Fibroblast of mammary gland (primary cell): Measurements from ENCODE around the gene DNM3.

Experiments
- DNase-seq: peaks from one replicate; pipeline ENCODE4 v3.0.0-alpha.2; 2010; ENCODE audit warnings: low read depth
- H3K4me3 ChIP-seq: 2 replicates; pipeline ENCODE4 v1.5.1; 2011; ENCODE audit warnings: low read depth, mild to moderate bottlenecking, low read length, moderate library complexity; ENCODE audit not compliant: control insufficient read depth
- TF ChIP-seq, protein P1 (sequence below): conservative IDR thresholded peaks from 2 replicates; pipeline ENCODE4 v1.5.1; 2011; ENCODE audit warnings: low read depth, low read length, inconsistent platforms; ENCODE audit not compliant: control insufficient read depth, insufficient read depth

The DNM3 gene

DNA sequence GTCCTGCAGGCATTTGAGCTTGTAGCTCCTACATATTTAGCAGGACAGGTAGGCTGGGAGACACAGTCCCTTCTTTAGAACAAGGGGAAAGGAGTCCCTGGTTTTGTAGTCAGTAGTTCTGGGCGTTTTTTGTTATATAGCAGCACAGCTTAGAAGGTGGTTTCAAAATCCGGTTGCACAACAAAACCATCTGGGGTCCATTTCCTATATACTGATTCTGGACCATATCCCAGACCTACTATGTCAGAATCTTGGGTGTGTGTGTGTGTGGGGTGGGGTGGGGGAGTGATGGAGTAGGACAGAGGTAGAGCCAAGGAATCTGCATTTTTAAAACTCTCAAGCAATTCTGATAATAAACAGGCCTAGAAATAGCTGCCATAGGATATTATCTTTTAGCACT lies 38.3 kb upstream of the DNM3 start:
- no peak overlapping the region for H3K4me3 ChIP-seq
- peak; percentile 92 for DNase-seq
- TF ChIP-seq, protein P1, sequence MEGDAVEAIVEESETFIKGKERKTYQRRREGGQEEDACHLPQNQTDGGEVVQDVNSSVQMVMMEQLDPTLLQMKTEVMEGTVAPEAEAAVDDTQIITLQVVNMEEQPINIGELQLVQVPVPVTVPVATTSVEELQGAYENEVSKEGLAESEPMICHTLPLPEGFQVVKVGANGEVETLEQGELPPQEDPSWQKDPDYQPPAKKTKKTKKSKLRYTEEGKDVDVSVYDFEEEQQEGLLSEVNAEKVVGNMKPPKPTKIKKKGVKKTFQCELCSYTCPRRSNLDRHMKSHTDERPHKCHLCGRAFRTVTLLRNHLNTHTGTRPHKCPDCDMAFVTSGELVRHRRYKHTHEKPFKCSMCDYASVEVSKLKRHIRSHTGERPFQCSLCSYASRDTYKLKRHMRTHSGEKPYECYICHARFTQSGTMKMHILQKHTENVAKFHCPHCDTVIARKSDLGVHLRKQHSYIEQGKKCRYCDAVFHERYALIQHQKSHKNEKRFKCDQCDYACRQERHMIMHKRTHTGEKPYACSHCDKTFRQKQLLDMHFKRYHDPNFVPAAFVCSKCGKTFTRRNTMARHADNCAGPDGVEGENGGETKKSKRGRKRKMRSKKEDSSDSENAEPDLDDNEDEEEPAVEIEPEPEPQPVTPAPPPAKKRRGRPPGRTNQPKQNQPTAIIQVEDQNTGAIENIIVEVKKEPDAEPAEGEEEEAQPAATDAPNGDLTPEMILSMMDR = no peak

DNA sequence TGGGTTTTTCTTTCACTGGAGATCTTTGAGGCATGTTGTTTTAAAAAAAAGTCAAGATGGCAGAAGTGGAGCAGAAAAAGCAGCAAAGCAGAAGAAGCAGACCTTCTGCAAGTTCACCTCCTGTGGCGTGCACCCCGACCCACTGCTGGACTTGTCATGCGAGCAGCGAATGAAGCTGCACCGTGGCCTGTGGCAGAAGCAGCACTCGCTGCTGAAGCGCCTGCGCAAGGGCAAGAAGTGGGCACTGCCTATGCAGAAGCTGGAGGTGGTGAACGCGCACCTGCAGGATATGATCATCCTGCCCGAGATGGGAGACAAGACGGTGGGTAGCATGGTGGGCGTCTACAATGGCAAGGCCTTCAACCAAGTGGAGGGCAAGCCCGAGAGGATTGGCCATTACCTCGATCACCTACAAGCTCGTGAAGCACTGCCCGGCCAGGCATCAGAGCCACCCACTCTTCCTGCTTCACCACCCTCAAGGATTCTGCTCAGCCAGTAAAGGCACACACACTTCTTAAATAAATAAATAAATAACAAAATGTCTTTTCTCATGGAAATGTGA lies 37.8 kb upstream of the DNM3 start:
- DNase-seq = no peak
- TF ChIP-seq, protein P1 = no peak
- no peak overlapping the region for H3K4me3 ChIP-seq

DNA sequence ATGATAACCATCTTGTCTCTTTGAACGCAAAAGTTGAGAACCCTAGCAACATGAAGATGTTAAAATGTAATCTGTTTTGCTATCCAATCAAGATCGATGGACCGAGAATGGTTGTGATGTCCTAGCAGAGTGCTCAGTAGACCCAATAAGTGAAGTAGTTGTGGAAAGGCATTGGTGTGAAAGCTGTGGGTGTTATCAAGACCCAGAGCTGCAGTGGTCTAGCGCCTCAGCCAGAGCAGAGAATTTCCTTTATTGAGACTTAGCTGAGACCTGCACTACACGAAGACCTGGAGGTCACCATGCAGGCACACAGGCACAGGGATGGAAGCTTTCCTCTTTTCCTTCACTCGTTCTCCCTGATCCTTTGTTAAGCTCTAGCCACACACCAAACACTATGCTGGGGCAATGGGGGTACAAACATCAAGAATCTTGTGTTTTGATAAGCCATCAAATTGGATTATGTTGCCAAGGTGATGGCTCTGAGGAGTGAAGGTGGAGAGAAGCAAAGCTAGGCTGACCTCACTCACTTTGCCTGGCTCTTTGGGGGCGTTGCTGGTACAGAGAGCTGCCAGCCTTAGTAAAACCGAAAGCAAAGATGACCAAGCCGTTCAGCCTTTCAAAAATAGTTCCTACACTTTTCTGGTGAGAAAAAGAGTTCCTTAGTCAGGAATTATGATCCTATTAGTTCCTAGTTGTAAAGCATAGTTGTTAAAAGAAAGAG lies 35.7 kb upstream of the DNM3 start:
- TF ChIP-seq, protein P1 = no peak
- H3K4me3 ChIP-seq = no peak overlapping the region
- DNase-seq = no peak

DNA sequence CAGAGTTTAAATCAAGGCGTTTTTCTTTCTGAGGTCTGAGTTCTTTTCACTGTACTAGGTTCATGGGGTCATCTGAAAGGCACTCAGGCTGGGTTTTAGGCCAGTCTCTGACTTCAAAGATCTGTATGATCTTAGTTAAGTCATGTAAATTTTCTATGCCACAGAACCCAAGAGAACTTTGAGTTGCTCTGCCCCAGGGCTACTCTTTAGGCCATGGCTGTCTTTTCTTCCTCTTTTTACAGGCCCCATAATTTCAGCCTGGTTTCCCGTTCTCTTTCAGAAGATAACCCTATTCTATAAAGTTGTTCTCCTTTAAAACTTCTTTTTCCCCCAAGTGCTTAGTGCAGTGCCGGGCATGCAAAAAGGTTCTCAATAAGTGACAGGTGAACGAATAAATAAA lies 33.7 kb upstream of the DNM3 start:
- TF ChIP-seq, protein P1 = no peak
- no peak for DNase-seq
- H3K4me3 ChIP-seq = no peak overlapping the region

DNA sequence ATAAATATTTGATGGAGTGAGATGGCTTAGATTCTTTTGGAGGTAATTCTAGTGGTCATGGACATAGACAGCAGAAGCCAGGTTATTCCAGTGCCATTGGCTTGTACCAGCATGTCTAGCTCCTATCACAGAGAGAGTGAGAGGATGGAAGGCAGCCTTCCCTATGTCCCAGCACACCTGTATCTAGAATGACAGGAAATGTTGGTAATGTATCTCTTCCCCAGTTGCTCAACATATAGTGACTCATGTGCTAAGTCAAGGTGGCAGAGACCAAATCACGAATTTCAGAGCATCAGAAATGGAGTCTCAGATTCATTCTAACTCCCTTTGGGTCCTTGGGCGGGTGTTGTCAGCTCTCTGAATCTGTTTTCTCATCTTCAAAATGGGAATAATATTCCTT lies 31.5 kb upstream of the DNM3 start:
- no peak for DNase-seq
- H3K4me3 ChIP-seq = no peak overlapping the region
- TF ChIP-seq, protein P1 = no peak

DNA sequence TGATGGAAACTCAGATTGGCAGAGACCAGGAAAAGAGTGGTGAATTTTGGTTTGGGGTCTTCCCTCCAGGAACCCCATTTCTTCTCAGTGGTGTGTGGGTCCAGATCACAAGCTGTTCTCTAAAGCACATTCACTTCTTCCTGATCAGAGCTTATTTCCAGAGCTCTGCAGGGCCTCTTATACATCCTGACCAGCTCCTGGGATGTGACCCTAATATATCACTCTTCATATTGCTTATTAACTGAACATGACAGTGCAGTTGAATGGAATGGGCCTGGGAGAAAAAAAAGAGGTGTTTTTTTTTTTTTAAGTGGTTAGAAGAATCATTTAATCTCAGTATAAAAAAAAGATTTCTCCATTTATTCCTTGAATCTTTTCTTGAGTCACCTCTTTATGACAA lies 29.6 kb upstream of the DNM3 start:
- TF ChIP-seq, protein P1 = no peak
- DNase-seq = no peak

More for the DNA sequence above, 29.6 kb upstream of the DNM3 start:
- no peak overlapping the region for H3K4me3 ChIP-seq
